ENCODE data around the gene EFNA4.
A peak's percentile ranks its signal among the peaks of the same experiment; 100 is the strongest.

Gene EFNA4

GRCh38 chr1:155052439-155053395, 10.8 kb upstream of the EFNA4 start:
- DNase-seq: no peak

GRCh38 chr1:155053531-155054105, 9.9 kb upstream of the EFNA4 start:
- no peak for DNase-seq

- DNase-seq: no peak
Measured at GRCh38 chr1:155057104-155057503, 6.4 kb upstream of the EFNA4 start.

- DNase-seq: no peak
Measured at GRCh38 chr1:155057788-155058211, 5.7 kb upstream of the EFNA4 start.

- DNase-seq: no peak
Measured at GRCh38 chr1:155060736-155061135, 2.8 kb upstream of the EFNA4 start.

- peak; percentile 78 for DNase-seq
Measured at GRCh38 chr1:155061381-155062150, 2.0 kb upstream of the EFNA4 start.

GRCh38 chr1:155062151-155062686, 1.3 kb upstream of the EFNA4 start:
- no peak for DNase-seq

- DNase-seq: peak; percentile 43
Measured at GRCh38 chr1:155062702-155063411, 683 bp upstream of the EFNA4 start.

GRCh38 chr1:155064111-155064831, 731 bp downstream of the EFNA4 start:
- peak; percentile 33 for DNase-seq

- DNase-seq: no peak
Measured at GRCh38 chr1:155064832-155065429, 1.4 kb downstream of the EFNA4 start.

- DNase-seq: no peak
Measured at GRCh38 chr1:155066777-155067176, 3.2 kb downstream of the EFNA4 start.

- no peak for DNase-seq
Measured at GRCh38 chr1:155068599-155068998, 5.1 kb downstream of the EFNA4 start.

- no peak for DNase-seq
Measured at GRCh38 chr1:155069551-155070157, 6.1 kb downstream of the EFNA4 start.

GRCh38 chr1:155070158-155070621, 6.7 kb downstream of the EFNA4 start:
- DNase-seq: no peak

- DNase-seq: peak; percentile 56
Measured at GRCh38 chr1:155070721-155071569, 7.4 kb downstream of the EFNA4 start.

- DNase-seq: no peak
Measured at GRCh38 chr1:155071701-155072100, 8.2 kb downstream of the EFNA4 start.

GRCh38 chr1:155072531-155073289, 9.2 kb downstream of the EFNA4 start:
- DNase-seq: no peak

GRCh38 chr1:155073377-155074242, 10.1 kb downstream of the EFNA4 start:
- no peak for DNase-seq

All from fibroblast of skin of back (primary cell).